OCI-LY3 (cell line): ENCODE data around the gene OR2AP1.

Source experiments
- EZH2phosphoT487 ChIP-seq: fragments of 200-600 bp; shearing (Covaris generic); IDR thresholded peaks from 2 replicates; pipeline ENCODE4 v1.6.1; 2018; ENCODE audit warnings: antibody characterized with exemption, mixed run types, low read depth
- TF ChIP-seq, protein P1 (sequence below): fragments of 200-600, 300-600 bp; sonication (generic); IDR thresholded peaks from 2 replicates; pipeline ENCODE4 v1.5.1; 2014; ENCODE audit warnings: antibody characterized with exemption, low read length, low read depth

DNA sequence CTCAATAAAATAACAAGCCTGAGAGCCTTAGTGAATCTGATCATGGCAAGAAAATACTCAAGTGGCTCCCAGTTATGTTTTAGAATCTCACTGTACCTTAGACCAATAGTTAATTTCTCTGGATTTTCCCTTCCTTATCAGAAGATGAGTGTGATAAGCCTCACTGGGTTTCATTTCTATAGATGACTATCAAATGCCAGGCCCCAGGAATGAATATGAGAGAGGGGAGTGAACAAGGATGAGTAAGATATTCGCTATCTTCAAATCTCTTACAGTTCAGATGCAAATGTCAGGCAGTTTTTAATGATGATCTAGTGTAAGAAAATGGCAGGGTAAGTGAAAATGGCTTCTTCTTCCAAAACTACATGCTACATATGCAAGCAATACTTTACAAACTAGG lies 38.3 kb downstream of the OR2AP1 start:
- TF ChIP-seq, protein P1, sequence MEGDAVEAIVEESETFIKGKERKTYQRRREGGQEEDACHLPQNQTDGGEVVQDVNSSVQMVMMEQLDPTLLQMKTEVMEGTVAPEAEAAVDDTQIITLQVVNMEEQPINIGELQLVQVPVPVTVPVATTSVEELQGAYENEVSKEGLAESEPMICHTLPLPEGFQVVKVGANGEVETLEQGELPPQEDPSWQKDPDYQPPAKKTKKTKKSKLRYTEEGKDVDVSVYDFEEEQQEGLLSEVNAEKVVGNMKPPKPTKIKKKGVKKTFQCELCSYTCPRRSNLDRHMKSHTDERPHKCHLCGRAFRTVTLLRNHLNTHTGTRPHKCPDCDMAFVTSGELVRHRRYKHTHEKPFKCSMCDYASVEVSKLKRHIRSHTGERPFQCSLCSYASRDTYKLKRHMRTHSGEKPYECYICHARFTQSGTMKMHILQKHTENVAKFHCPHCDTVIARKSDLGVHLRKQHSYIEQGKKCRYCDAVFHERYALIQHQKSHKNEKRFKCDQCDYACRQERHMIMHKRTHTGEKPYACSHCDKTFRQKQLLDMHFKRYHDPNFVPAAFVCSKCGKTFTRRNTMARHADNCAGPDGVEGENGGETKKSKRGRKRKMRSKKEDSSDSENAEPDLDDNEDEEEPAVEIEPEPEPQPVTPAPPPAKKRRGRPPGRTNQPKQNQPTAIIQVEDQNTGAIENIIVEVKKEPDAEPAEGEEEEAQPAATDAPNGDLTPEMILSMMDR, result no peak
- TF ChIP-seq EZH2phosphoT487, result no peak
